Transverse colon (tissue), 4 donors: ENCODE results near the gene CD7. TPM values are rescaled to one million over a fixed set of nuclear protein-coding genes. Genes with fewer than 3 reads are reported as not detected.
A peak's percentile ranks its signal among the peaks of the same experiment; 100 is the strongest.

Experiments
- DNase-seq: peaks from one replicate; pipeline ENCODE4 v3.0.0-alpha.2; 2019
- H3K27ac ChIP-seq, 4 donors: fragments of 200-600 bp; sonication (generic); 2 replicates each; pipeline ENCODE4 v1.5.1; 2016 to 2018; ENCODE audit warnings: inconsistent platforms in 4 of 4
- H3K27me3 ChIP-seq: fragments of 200-600 bp; sonication (generic); 2 replicates; pipeline ENCODE4 v1.5.1; 2017; ENCODE audit warnings: inconsistent platforms
- H3K36me3 ChIP-seq, 4 donors: fragments of 200-600 bp; sonication (generic); 2 replicates each; pipeline ENCODE4 v1.5.1; 2017 to 2019; ENCODE audit warnings: inconsistent platforms in 4 of 4
- H3K4me1 ChIP-seq, 4 donors: fragments of 200-600 bp; sonication (generic); 2 replicates each; pipeline ENCODE4 v1.5.1; 2017 to 2020; ENCODE audit warnings: inconsistent platforms in 4 of 4
- H3K4me3 ChIP-seq, 4 donors: fragments of 200-600 bp; sonication (generic); 1 replicate in 1 of 4; 2 replicates in 3 of 4; pipeline versions ENCODE4 v1.5.1 to v1.6.1; 2017 to 2019; ENCODE audit warnings: inconsistent platforms in 4 of 4
- H3K9me3 ChIP-seq, 2 donors: fragments of 200-600 bp; sonication (generic); 2 replicates each; pipeline ENCODE4 v1.5.1; 2017 to 2019; ENCODE audit warnings: inconsistent platforms in 2 of 2
- EP300 ChIP-seq: sonication (generic); formaldehyde crosslinking; IDR thresholded peaks from one replicate; pipeline ENCODE4 v1.6.1; 2017; ENCODE audit warnings: antibody characterized with exemption, low read depth
- POLR2A ChIP-seq: fragments of 450-650 bp; IDR thresholded peaks from one replicate; pipeline ENCODE4 v1.6.1; 2016; ENCODE audit warnings: antibody characterized with exemption, mild to moderate bottlenecking, moderate library complexity
- POLR2AphosphoS5 ChIP-seq, 3 donors: sonication (generic); formaldehyde crosslinking; IDR thresholded peaks; one replicate each; pipeline ENCODE4 v1.6.1; 2016; ENCODE audit warnings: antibody characterized with exemption in 3 of 3
- WGBS, 2 donors: methylation state at CpG; one replicate each; pipeline ENCODE4 v1.1.5; 2018; ENCODE audit warnings: low coverage in 1 of 2; 5-methylcytosine and 5-hydroxymethylcytosine counted together
- in situ Hi-C, 4 donors: fragments of 200-750 bp; cut with MboI; loops; one replicate each; pipeline versions ENCODE4 v1.15.0 to v1.15.1; 2017; ENCODE audit warnings: low sequenced_read_pairs in 3 of 4, low pct_ligation_motif_present in 1 of 4, low pct_unique_long_range_greater_than_20kb in 1 of 4
- intact Hi-C: fragments of 100-400 bp; cut with DNase I; formaldehyde crosslinking; loops from one replicate; pipeline ENCODE4 v1.15.1; 2023; ENCODE audit warnings: low total_unique reads
- total RNA-seq, 4 donors: library from RNA; depleted of rRNA; stranded (reverse); fragments of >200 nt; gene quantifications; one replicate each; pipeline ENCODE4 v1.1.0, GENCODE V29; 2016
- TF ChIP-seq, protein P1 (sequence below), 5 experiments: fragments of 200-600 bp in 3 of 5; fragments of 450-650 bp in 2 of 5; sonication (generic) in 3 of 5; IDR thresholded peaks; 1 replicate in 2 of 5; 2 replicates in 3 of 5; pipeline ENCODE4 v1.5.1; 2016 to 2017; ENCODE audit warnings: antibody characterized with exemption in 5 of 5, inconsistent platforms in 3 of 5, mild to moderate bottlenecking in 2 of 5, moderate library complexity in 1 of 5

The CD7 gene
- total RNA-seq, 4 donors from 2014 or later: 6.1 to 9.7 (median 7.4) TPM

- Histone ChIP-seq H3K27me3 (no peaks in the 10 kb centered on the region), H3K9me3 (no peaks in the 10 kb centered on the region), H3K36me3 (peaks cover 0 to 21% (median 6%) of the 10 kb centered on the region in 4 donors), H3K4me1 (peaks cover 51 to 75% (median 70%) of the 10 kb centered on the region in 4 donors), H3K4me3 (no peak overlapping the region), H3K27ac (peak overlapping the region; percentile 96 to 100 (median 98))
- in situ Hi-C loops (no loop called here), intact Hi-C loops (no loop called here)
- DNase-seq: peak; percentile 64
- 55 to 60% methylated on average over 2 to 10 of the region's 10 CpGs for WGBS, 2 donors
- TF ChIP-seq EP300 (no peak), POLR2AphosphoS5 (IDR thresholded peaks at IDR 0.05) (peak in 1 of 3 donors; percentile 30)
Measured at GRCh38 chr17:82269138-82269881, 48.1 kb downstream of the CD7 start.

GRCh38 chr17:82267575-82268379 lies 49.6 kb downstream of the CD7 start:
- 20 to 27% methylated on average over 1 to 16 of the region's 21 CpGs for WGBS, 2 donors
- H3K4me3 ChIP-seq: peak overlapping the region in 2 of 4 donors; percentile 7 to 26
- in situ Hi-C loops: no loop called here
- H3K4me1 ChIP-seq: peaks cover 47 to 68% (median 64%) of the 10 kb centered on the region in 4 donors
- peaks cover 0 to 35% (median 10%) of the 10 kb centered on the region in 4 donors for H3K36me3 ChIP-seq
- no peaks in the 10 kb centered on the region for H3K27me3 ChIP-seq
- TF ChIP-seq POLR2AphosphoS5 (IDR thresholded peaks at IDR 0.05) (peak; percentile 83 to 87 (median 86)), POLR2A (peak; percentile 36), EP300 (peak; percentile 68)
- TF ChIP-seq, protein P1, sequence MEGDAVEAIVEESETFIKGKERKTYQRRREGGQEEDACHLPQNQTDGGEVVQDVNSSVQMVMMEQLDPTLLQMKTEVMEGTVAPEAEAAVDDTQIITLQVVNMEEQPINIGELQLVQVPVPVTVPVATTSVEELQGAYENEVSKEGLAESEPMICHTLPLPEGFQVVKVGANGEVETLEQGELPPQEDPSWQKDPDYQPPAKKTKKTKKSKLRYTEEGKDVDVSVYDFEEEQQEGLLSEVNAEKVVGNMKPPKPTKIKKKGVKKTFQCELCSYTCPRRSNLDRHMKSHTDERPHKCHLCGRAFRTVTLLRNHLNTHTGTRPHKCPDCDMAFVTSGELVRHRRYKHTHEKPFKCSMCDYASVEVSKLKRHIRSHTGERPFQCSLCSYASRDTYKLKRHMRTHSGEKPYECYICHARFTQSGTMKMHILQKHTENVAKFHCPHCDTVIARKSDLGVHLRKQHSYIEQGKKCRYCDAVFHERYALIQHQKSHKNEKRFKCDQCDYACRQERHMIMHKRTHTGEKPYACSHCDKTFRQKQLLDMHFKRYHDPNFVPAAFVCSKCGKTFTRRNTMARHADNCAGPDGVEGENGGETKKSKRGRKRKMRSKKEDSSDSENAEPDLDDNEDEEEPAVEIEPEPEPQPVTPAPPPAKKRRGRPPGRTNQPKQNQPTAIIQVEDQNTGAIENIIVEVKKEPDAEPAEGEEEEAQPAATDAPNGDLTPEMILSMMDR (IDR thresholded peaks at IDR 0.05): no peak
- H3K9me3 ChIP-seq: no peaks in the 10 kb centered on the region
- intact Hi-C loops: no loop called here
- peak; percentile 92 for DNase-seq
- peak overlapping the region; percentile 96 to 100 (median 98) for H3K27ac ChIP-seq

- H3K4me3 ChIP-seq: no peak overlapping the region
- TF ChIP-seq POLR2A (no peak), POLR2AphosphoS5 (IDR thresholded peaks at IDR 0.05) (no peak), EP300 (no peak)
- TF ChIP-seq, protein P1 (IDR thresholded peaks at IDR 0.05): no peak
Measured at GRCh38 chr17:82266142-82266541, 51.3 kb downstream of the CD7 start.

More at GRCh38 chr17:82266142-82266541, 51.3 kb downstream of the CD7 start:
- intact Hi-C loops: no loop called here
- H3K27ac ChIP-seq: peak overlapping the region; percentile 96 to 100 (median 98)
- 88 to 89% methylated on average over 5 to 9 of the region's 10 CpGs for WGBS, 2 donors
- H3K4me1 ChIP-seq: peaks cover 37 to 56% (median 51%) of the 10 kb centered on the region in 4 donors
- in situ Hi-C loops: no loop called here
- H3K36me3 ChIP-seq: peaks cover 0 to 41% (median 10%) of the 10 kb centered on the region in 4 donors
- DNase-seq: no peak
- no peaks in the 10 kb centered on the region for H3K27me3 ChIP-seq
- no peaks in the 10 kb centered on the region for H3K9me3 ChIP-seq

Other genes starting within 250 kb of the CD7 start
- gene FASN, start 219.4 kb downstream of the CD7 start, total RNA-seq: 100 to 1,000 TPM in 2 of 4 donors, 10 to 100 TPM in 2; 25.1 to 185 (median 99.4) TPM
- gene CCDC57, start 104.8 kb downstream of the CD7 start, total RNA-seq: 10 to 100 TPM; 23.5 to 87.5 (median 48.3) TPM
- 100 to 1,000 TPM in 1 of 4 donors, 10 to 100 TPM in 3; 11.5 to 105 (median 48.9) TPM for gene SLC16A3, start 88.6 kb downstream of the CD7 start, total RNA-seq
- gene CSNK1D, start 43.9 kb downstream of the CD7 start, total RNA-seq: 100 to 1,000 TPM in 2 of 4 donors, 10 to 100 TPM in 2; 86.0 to 230 (median 148) TPM
- 100 to 1,000 TPM in 2 of 4 donors, 10 to 100 TPM in 1, 1 to 10 TPM in 1; 5.8 to 127 (median 107) TPM for gene SECTM1, start 16.2 kb upstream of the CD7 start, total RNA-seq
- not detected for gene TEX19, start 41.6 kb upstream of the CD7 start, total RNA-seq
- under 1 TPM in 1 of 4 donors, not detected in 3; 0.48 TPM for gene UTS2R, start 54.2 kb upstream of the CD7 start, total RNA-seq
- 100 to 1,000 TPM in 2 of 4 donors, 10 to 100 TPM in 2; 45.5 to 258 (median 102) TPM for gene HEXD, start 100.7 kb upstream of the CD7 start, total RNA-seq
- 10 to 100 TPM in 3 of 4 donors, 1 to 10 TPM in 1; 7.9 to 27.5 (median 25.9) TPM for gene OGFOD3, start 101.0 kb upstream of the CD7 start, total RNA-seq
- 100 to 1,000 TPM in 2 of 4 donors, 10 to 100 TPM in 2; 46.2 to 212 (median 86.2) TPM for gene CYBC1, start 133.1 kb upstream of the CD7 start, total RNA-seq
- 100 to 1,000 TPM in 1 of 4 donors, 10 to 100 TPM in 3; 44.1 to 133 (median 61.1) TPM for gene NARF, start 141.1 kb upstream of the CD7 start, total RNA-seq
- 100 to 1,000 TPM in 2 of 4 donors, 10 to 100 TPM in 2; 41.2 to 216 (median 106) TPM for gene FOXK2, start 202.1 kb upstream of the CD7 start, total RNA-seq